GM12878 (cell line): ENCODE data around the gene SLC12A9. TPM values are rescaled to one million over a fixed set of nuclear protein-coding genes. Genes with fewer than 3 reads are reported as not detected.

ENCODE experiments used
- ATAC-seq: fragments of 200-7000 bp; cut with Tn5 transposase; 3 replicates; pipeline ENCODE4 v1.9.1; 2020; ENCODE audit warnings: mild to moderate bottlenecking, moderate library complexity
- BruUV-seq: library from RNA; stranded (reverse); fragments of 400-500 nt; replicated peaks from 2 replicates; lab custom pipeline; 2021; lab: Mats Ljungman, UMichigan
- CTCF ChIA-PET: fragments of 300-600 bp; sonication (Branson Sonifier 250); formaldehyde crosslinking; extraction: SDS; loops from one replicate; lab custom pipeline; 2021; ENCODE audit warnings: inconsistent platforms; lab: Yijun Ruan, JAX
- POLR2A ChIA-PET: fragments of 350-600 bp; formaldehyde crosslinking; extraction: SDS; loops from one replicate; lab custom pipeline; 2021; ENCODE audit warnings: inconsistent platforms; lab: Charles Lee
- RAD21 ChIA-PET: fragments of 300-600 bp; sonication (Branson Sonifier 250); formaldehyde crosslinking; loops from one replicate; lab custom pipeline; 2023; ENCODE audit warnings: antibody characterized with exemption; ENCODE audit not compliant: unreplicated experiment; lab: Charles Lee
- SMC1A ChIA-PET: fragments of 300-600 bp; sonication (Branson Sonifier 250); formaldehyde crosslinking; loops from one replicate; lab custom pipeline; 2023; ENCODE audit not compliant: unreplicated experiment, uncharacterized antibody; lab: Charles Lee
- DNase-seq: peaks from one replicate; pipeline ENCODE4 v3.0.0-alpha.2; 2011; ENCODE audit warnings: low read depth, low spot score
- FAIRE-seq: peaks from 3 replicates; lab custom pipeline; 2011; peaks lifted over from hg19 to GRCh38; lab: Jason Lieb, UNC
- H2AFZ ChIP-seq: 2 replicates; pipeline ENCODE4 v1.6.0; 2011; ENCODE audit warnings: low read depth, low read length, control low read depth; ENCODE audit not compliant: control insufficient read depth
- H3K27ac ChIP-seq: 2 replicates; pipeline ENCODE4 v1.5.1; 2011; ENCODE audit warnings: control low read depth; ENCODE audit not compliant: control insufficient read depth, insufficient read depth
- H3K27me3 ChIP-seq, 2 experiments: replicated peaks in 1 of 2; 2 replicates each; pipeline versions ENCODE4 v1.6.0 to v1.6.1; 2011; ENCODE audit warnings: low read length in 1 of 2; ENCODE audit not compliant: control insufficient read depth in 2 of 2, insufficient read depth in 2 of 2
- H3K36me3 ChIP-seq, 2 experiments: 2 replicates each; pipeline ENCODE4 v1.5.1; 2011; ENCODE audit warnings: low read length in 1 of 2; ENCODE audit not compliant: control insufficient read depth in 2 of 2, insufficient read depth in 2 of 2
- H3K4me1 ChIP-seq: 2 replicates; pipeline ENCODE4 v1.6.1; 2011; ENCODE audit warnings: mild to moderate bottlenecking, low read length, moderate library complexity, mixed read lengths; ENCODE audit not compliant: control insufficient read depth, insufficient read depth
- H3K4me2 ChIP-seq: 2 replicates; pipeline ENCODE4 v1.6.0; 2011; ENCODE audit warnings: control low read depth; ENCODE audit not compliant: control insufficient read depth, insufficient read depth
- H3K4me3 ChIP-seq: fragments of 200-600 bp; sonication (generic); 2 replicates; pipeline ENCODE4 v1.5.1; 2016
- H3K79me2 ChIP-seq: 2 replicates; pipeline ENCODE4 v1.6.0; 2011; ENCODE audit warnings: low read length; ENCODE audit not compliant: control insufficient read depth, insufficient read depth
- H3K9ac ChIP-seq: 2 replicates; pipeline ENCODE4 v1.8.0; 2011; ENCODE audit warnings: low read length, control low read depth, mixed read lengths; ENCODE audit not compliant: control insufficient read depth, insufficient read depth
- H3K9me3 ChIP-seq: replicated peaks from 3 replicates; pipeline ENCODE4 v1.5.1; 2011; ENCODE audit warnings: mild to moderate bottlenecking, low read length; ENCODE audit not compliant: control insufficient read depth, insufficient read depth
- H4K20me1 ChIP-seq: 2 replicates; pipeline ENCODE4 v1.6.0; 2011; ENCODE audit not compliant: control insufficient read depth, insufficient read depth
- CBFB ChIP-seq: IDR thresholded peaks from 2 replicates; pipeline ENCODE4 v1.6.1; 2016; ENCODE audit warnings: antibody characterized with exemption, low read depth
- NFYA ChIP-seq: IDR thresholded peaks from 2 replicates; pipeline ENCODE4 v1.6.1; 2011; ENCODE audit warnings: low read depth, mild to moderate bottlenecking, low read length, improper control_type of control experiment, borderline replicate concordance
- PAX5 ChIP-seq: IDR thresholded peaks from 2 replicates; pipeline ENCODE4 v1.6.1; 2011; ENCODE audit warnings: low read depth, low read length, borderline replicate concordance
- POLR2A ChIP-seq: IDR thresholded peaks from 2 replicates; pipeline ENCODE4 v1.6.1; 2011; ENCODE audit warnings: low read depth, mild to moderate bottlenecking, low read length
- POLR2AphosphoS2 ChIP-seq: IDR thresholded peaks from 2 replicates; pipeline ENCODE4 v1.6.1; 2011; ENCODE audit warnings: low read depth, mild to moderate bottlenecking, low read length, improper control_type of control experiment, moderate library complexity
- POLR2AphosphoS5 ChIP-seq: IDR thresholded peaks from 2 replicates; pipeline ENCODE4 v1.6.1; 2011; ENCODE audit warnings: mild to moderate bottlenecking, low read length, inconsistent platforms
- POU2F2 ChIP-seq: IDR thresholded peaks from 3 replicates; pipeline ENCODE4 v1.6.1; 2011; ENCODE audit warnings: low read depth, mild to moderate bottlenecking, low read length, borderline replicate concordance
- WGBS: methylation state at CpG from one replicate; pipeline ENCODE4 v1.1.6; 2016; ENCODE audit warnings: low lambda C conversion rate; ENCODE audit not compliant: insufficient replicate concordance, insufficient coverage; ENCODE audit errors: missing lambda C conversion rate; 5-methylcytosine and 5-hydroxymethylcytosine counted together
- in situ Hi-C: fragments of 300-500 bp; cut with MboI; formaldehyde crosslinking; loops from 9 replicates; pipeline ENCODE4 v1.14.3; 2018; ENCODE audit warnings: mixed read lengths
- intact Hi-C: fragments of 100-400 bp; cut with micrococcal nuclease; formaldehyde crosslinking; loops from one replicate; pipeline ENCODE4 v1.14.2; 2022; ENCODE audit not compliant: unreplicated experiment
- polyA plus RNA-seq, 11 experiments: library from polyadenylated mRNA; depleted of rRNA in 4 of 11; unstranded in 6 of 11; stranded (reverse) in 5 of 11; fragments of >200 nt; fragmentation: Nextera tagmentation in 4 of 11; fragmentation: Illumina TruSeq in 1 of 11; extraction: Ambion mirVana in 4 of 11; extraction: Trizol in 1 of 11; gene quantifications; 1 replicate in 1 of 11; 2 replicates in 10 of 11; pipeline versions ENCODE4 v1.2.1 to v1.2.3, GENCODE V29; 2011 to 2016; ENCODE audit warnings: inconsistent platforms in 2 of 11, missing spikeins in 2 of 11, low read depth in 1 of 11
- total RNA-seq, 4 experiments: library from RNA; depleted of rRNA in 3 of 4; stranded (reverse); fragments of >200 nt in 3 of 4; fragmentation: Illumina TruSeq in 1 of 4; extraction: Trizol in 1 of 4; gene quantifications; 2 replicates each; pipeline versions ENCODE4 v1.2.1 to v1.2.3, GENCODE V29; 2013 to 2021

Gene SLC12A9
- total and polyA plus RNA-seq, 10 of the 15 experiments (the other 5 are each of a cell fraction or from before 2014, with no cell fraction given) = 0.24 to 18.5 (median 9.4) TPM

GRCh38 chr7:100888291-100888987, 35.9 kb downstream of the SLC12A9 start:
- H3K79me2 ChIP-seq = peaks cover 18% of the 10 kb centered on the region
- H4K20me1 ChIP-seq = no peaks in the 10 kb centered on the region
- H3K9ac ChIP-seq = peak overlapping the region; percentile 83
- peak overlapping the region; percentile 66 for H3K27ac ChIP-seq
- SMC1A ChIA-PET = interaction anchor here (1.3 to 4.4 kb wide), 3 partner anchors 11 to 197 kb away, joined by 3 to 33 read pairs (median 17); partner anchors contain the start of genes SLC12A9 and TRIM56
- no peaks in the 10 kb centered on the region for H3K27me3 ChIP-seq
- 0 out of 2 replicates have a peak, but pooled peaks have one; percentile 54 for TF ChIP-seq PAX5
- TF ChIP-seq POLR2AphosphoS2 = 0 out of 2 replicates have a peak, but pooled peaks have one; percentile 28
- TF ChIP-seq POU2F2 = no peak
- TF ChIP-seq NFYA = no peak
- TF ChIP-seq CBFB = 0 out of 2 replicates have a peak, but pooled peaks have one; percentile 5
- peak; percentile 66 for TF ChIP-seq POLR2AphosphoS5
- TF ChIP-seq POLR2A = peak; percentile 59
- TF ChIP-seq, all 136 proteins: peak for 5
- ATAC-seq (peak; percentile 1; the same call in 2 of the 3 replicates), FAIRE-seq (peak; percentile 86), DNase-seq (no peak)
- in situ Hi-C loops (no loop called here), intact Hi-C loops (no loop called here)
- Histone ChIP-seq H3K4me2 (peak overlapping the region; percentile 94), H3K4me3 (peak overlapping the region; percentile 87), H3K4me1 (peaks cover 30% of the 10 kb centered on the region), H2AFZ (no peak overlapping the region), H3K9me3 (no peaks in the 10 kb centered on the region), H3K36me3 (peaks cover 25 to 44% of the 10 kb centered on the region in 2 experiments)
- ChIA-PET CTCF (interaction anchor here (0.6 to 1.2 kb wide), 5 partner anchors 11 to 93 kb away, joined by 3 to 7 read pairs (median 3); partner anchors contain the start of gene SLC12A9), RAD21 (interaction anchor here (1.8 to 2.1 kb wide), 2 partner anchors 13 to 36 kb away, joined by 6 to 21 read pairs; partner anchors contain the start of genes SLC12A9 and SRRT), POLR2A (interaction anchor here (1.4 to 6.7 kb wide), 2 partner anchors 12 to 329 kb away, joined by 4 to 131 read pairs; partner anchors contain the start of genes SRRT and ZNHIT1)
- WGBS = 44% methylated on average over 18 of the region's 18 CpGs
- TSS peak; percentile 85 for BruUV-seq
